Spleen (tissue), 11 donors: ENCODE results near the gene NUP107. TPM values are rescaled to one million over a fixed set of nuclear protein-coding genes. Genes with fewer than 3 reads are reported as not detected.

ENCODE experiments used
- DNase-seq: peaks from one replicate; pipeline ENCODE4 v3.0.0-alpha.2; 2020
- H3K27ac ChIP-seq, 8 donors: fragments of 200-600 bp; sonication (generic) in 7 of 8; 1 replicate in 4 of 8; 2 replicates in 4 of 8; pipeline versions ENCODE4 v1.5.0 to v1.8.0; 2016 to 2021; ENCODE audit warnings: inconsistent platforms in 4 of 8, mild to moderate bottlenecking in 4 of 8, moderate library complexity in 1 of 8
- H3K27me3 ChIP-seq, 7 donors: fragments of 200-600 bp; sonication (generic) in 6 of 7; replicated peaks in 1 of 7; 1 replicate in 4 of 7; 2 replicates in 3 of 7; pipeline versions ENCODE4 v1.5.0 to v1.8.0; 2016 to 2021; ENCODE audit warnings: inconsistent platforms in 3 of 7, mild to moderate bottlenecking in 1 of 7
- H3K36me3 ChIP-seq, 6 donors: fragments of 200-600 bp; sonication (generic) in 5 of 6; 1 replicate in 4 of 6; 2 replicates in 2 of 6; pipeline versions ENCODE4 v1.5.0 to v1.8.0; 2016 to 2021; ENCODE audit warnings: inconsistent platforms in 2 of 6
- H3K4me1 ChIP-seq, 6 donors: fragments of 200-600 bp; sonication (generic) in 5 of 6; 1 replicate in 3 of 6; 2 replicates in 3 of 6; pipeline versions ENCODE4 v1.5.0 to v1.8.0; 2016 to 2021; ENCODE audit warnings: inconsistent platforms in 3 of 6
- H3K4me3 ChIP-seq, 8 donors: fragments of 200-600 bp; sonication (generic) in 7 of 8; 1 replicate in 4 of 8; 2 replicates in 4 of 8; pipeline versions ENCODE4 v1.5.0 to v1.8.0; 2016 to 2021; ENCODE audit warnings: inconsistent platforms in 4 of 8, mild to moderate bottlenecking in 4 of 8, moderate library complexity in 2 of 8
- H3K9me3 ChIP-seq, 8 donors: fragments of 200-600 bp; sonication (generic) in 7 of 8; 1 replicate in 4 of 8; 2 replicates in 4 of 8; pipeline versions ENCODE4 v1.5.0 to v1.8.0; 2016 to 2021; ENCODE audit warnings: inconsistent platforms in 4 of 8
- POLR2A ChIP-seq, 3 donors: fragments of 450-650 bp; IDR thresholded peaks; one replicate each; pipeline ENCODE4 v1.5.1; 2017; ENCODE audit warnings: antibody characterized with exemption in 3 of 3, mild to moderate bottlenecking in 1 of 3
- POLR2AphosphoS5 ChIP-seq, 3 donors: sonication (generic); formaldehyde crosslinking; IDR thresholded peaks; one replicate each; pipeline ENCODE4 v1.5.1; 2017; ENCODE audit warnings: antibody characterized with exemption in 3 of 3
- WGBS, 5 donors: extraction: QIAGEN DNeasy Blood & Tissue Kit in 3 of 5; methylation state at CpG; one replicate each; pipeline versions ENCODE4 v1.1.5 to v1.1.7; 2013 to 2018; 5-methylcytosine and 5-hydroxymethylcytosine counted together
- intact Hi-C: fragments of 100-400 bp; cut with DNase I; formaldehyde crosslinking; loops from one replicate; pipeline ENCODE4 v1.15.0; 2023; ENCODE audit warnings: low total_unique reads
- polyA plus RNA-seq, 3 donors: library from polyadenylated mRNA; stranded (reverse); fragments of 200-250 nt; gene quantifications; one replicate each; pipeline ENCODE4 v1.2.1, GENCODE V29; 2013
- total RNA-seq, 7 donors: library from RNA; depleted of rRNA in 3 of 7; stranded (reverse); fragments of >200 nt in 3 of 7; fragmentation: NEBNext Ultra II Directional in 4 of 7; extraction: Animal tissue kit (Norgen Biotek cat#: 25700) in 4 of 7; gene quantifications; one replicate each; pipeline versions ENCODE4 v1.1.0 to v1.2.1, GENCODE V29; 2016 to 2021
- TF ChIP-seq, protein P1 (sequence below), 11 experiments: fragments of 200-600 bp in 7 of 11; fragments of 450-650 bp in 4 of 11; sonication (generic) in 4 of 11; IDR thresholded peaks in 8 of 11; conservative IDR thresholded peaks in 3 of 11; 1 replicate in 7 of 11; 2 replicates in 4 of 11; pipeline versions ENCODE4 v1.4.0 to v1.8.0; 2016 to 2021; ENCODE audit warnings: antibody characterized with exemption in 11 of 11, inconsistent platforms in 4 of 11, mild to moderate bottlenecking in 1 of 11
- donor health status: healthy with polysubstance abuse.
- donor health status: DM: no; HTN: no; CAD: no; lungs with moderate emphysema.
- donor health status: DM: no; HTN: no; CAD: no.
- donor health status: Bipolar disorder and iron deficiency.
- donor health status: healthy.
- donor health status: DM: no; HTN: no; CAD: no.
- donor health status: DM: yes; HTN: yes; CAD: no.

NUP107 gene
- total and polyA plus RNA-seq, 10 donors = 19.7 to 61.4 (median 50.5) TPM

DNA sequence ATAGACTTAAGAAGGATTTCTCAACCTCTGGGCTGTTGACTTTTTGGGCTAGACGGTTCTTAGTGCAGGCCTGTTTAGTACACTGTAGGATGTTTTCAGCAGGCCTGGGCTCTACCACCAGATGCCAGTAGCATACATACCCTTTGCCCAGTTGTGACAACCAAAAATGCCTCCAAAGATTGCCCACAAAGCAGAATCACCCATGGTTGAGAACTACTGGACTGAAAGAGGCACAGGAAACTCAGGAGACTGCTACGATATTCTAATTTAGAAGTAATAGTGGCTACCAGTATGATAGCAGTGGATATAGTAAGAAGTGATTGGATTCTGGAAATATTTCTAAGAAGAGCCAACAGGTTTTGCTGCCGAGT, 74.6 kb downstream of the NUP107 start:
- Histone ChIP-seq H3K27me3 (no peaks in the 10 kb centered on the region), H3K4me3 (no peak overlapping the region), H3K4me1 (no peaks in the 10 kb centered on the region), H3K9me3 (no peaks in the 10 kb centered on the region), H3K27ac (no peak overlapping the region), H3K36me3 (peaks cover 0 to 99% (median 21%) of the 10 kb centered on the region in 6 donors)
- intact Hi-C loops = no loop called here
- no peak for DNase-seq
- WGBS, 5 donors = 90 to 97% (median 93%) methylated on average over 3 of the region's 3 CpGs
- TF ChIP-seq POLR2AphosphoS5 (IDR thresholded peaks at IDR 0.05) = no peak
- TF ChIP-seq, protein P1, sequence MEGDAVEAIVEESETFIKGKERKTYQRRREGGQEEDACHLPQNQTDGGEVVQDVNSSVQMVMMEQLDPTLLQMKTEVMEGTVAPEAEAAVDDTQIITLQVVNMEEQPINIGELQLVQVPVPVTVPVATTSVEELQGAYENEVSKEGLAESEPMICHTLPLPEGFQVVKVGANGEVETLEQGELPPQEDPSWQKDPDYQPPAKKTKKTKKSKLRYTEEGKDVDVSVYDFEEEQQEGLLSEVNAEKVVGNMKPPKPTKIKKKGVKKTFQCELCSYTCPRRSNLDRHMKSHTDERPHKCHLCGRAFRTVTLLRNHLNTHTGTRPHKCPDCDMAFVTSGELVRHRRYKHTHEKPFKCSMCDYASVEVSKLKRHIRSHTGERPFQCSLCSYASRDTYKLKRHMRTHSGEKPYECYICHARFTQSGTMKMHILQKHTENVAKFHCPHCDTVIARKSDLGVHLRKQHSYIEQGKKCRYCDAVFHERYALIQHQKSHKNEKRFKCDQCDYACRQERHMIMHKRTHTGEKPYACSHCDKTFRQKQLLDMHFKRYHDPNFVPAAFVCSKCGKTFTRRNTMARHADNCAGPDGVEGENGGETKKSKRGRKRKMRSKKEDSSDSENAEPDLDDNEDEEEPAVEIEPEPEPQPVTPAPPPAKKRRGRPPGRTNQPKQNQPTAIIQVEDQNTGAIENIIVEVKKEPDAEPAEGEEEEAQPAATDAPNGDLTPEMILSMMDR (IDR thresholded peaks at IDR 0.05 in 8 of 11, conservative IDR thresholded peaks at IDR 0.05 in 3 of 11) = no peak
- no peak for TF ChIP-seq POLR2A (IDR thresholded peaks at IDR 0.05)

DNA sequence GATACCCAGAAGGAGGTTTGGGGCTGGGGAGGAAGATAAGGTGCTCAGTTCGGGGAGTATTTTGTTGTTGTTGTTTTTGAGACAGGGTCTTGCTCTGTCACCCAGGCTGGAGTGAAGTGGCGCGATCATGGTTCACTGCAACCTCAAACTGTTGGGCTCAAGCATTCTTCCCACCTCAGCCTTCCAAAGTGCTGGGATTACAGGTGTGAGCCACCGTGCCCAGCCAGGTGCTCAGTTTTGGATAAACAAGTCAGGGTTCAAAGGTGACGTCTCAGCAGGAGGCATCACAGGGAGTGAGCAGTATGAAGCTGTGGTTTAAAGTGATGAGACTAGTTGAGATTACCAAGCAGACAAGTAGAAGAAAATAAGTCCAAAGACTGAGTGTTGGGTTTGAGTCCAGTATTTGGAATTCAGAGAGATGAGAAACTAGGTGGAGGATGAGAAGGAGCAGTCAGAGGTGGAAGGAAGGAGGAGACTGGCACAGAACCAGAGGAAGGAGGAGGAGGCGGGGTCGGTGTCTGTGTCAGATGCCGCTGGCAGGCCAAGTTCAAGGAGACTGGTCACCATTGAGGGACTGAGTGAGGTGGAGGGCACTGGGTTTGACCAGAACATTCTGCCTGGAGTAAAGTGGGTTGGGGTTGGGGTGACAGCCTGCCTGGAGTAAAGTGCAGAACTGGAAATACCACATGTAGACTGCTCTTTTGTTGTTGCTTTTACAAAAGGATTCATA, 75.3 kb downstream of the NUP107 start:
- no peaks in the 10 kb centered on the region for H3K27me3 ChIP-seq
- intact Hi-C loops = no loop called here
- H3K4me3 ChIP-seq = no peak overlapping the region
- TF ChIP-seq, protein P1 (IDR thresholded peaks at IDR 0.05 in 8 of 11, conservative IDR thresholded peaks at IDR 0.05 in 3 of 11) = no peak
- TF ChIP-seq POLR2AphosphoS5 (IDR thresholded peaks at IDR 0.05) (no peak), POLR2A (IDR thresholded peaks at IDR 0.05) (no peak)
- H3K27ac ChIP-seq = no peak overlapping the region
- H3K9me3 ChIP-seq = no peaks in the 10 kb centered on the region
- peak; percentile 58 for DNase-seq
- no peaks in the 10 kb centered on the region for H3K4me1 ChIP-seq
- WGBS, 5 donors = 86 to 93% (median 91%) methylated on average over 8 of the region's 8 CpGs
- H3K36me3 ChIP-seq = peaks cover 0 to 99% (median 22%) of the 10 kb centered on the region in 6 donors

DNA sequence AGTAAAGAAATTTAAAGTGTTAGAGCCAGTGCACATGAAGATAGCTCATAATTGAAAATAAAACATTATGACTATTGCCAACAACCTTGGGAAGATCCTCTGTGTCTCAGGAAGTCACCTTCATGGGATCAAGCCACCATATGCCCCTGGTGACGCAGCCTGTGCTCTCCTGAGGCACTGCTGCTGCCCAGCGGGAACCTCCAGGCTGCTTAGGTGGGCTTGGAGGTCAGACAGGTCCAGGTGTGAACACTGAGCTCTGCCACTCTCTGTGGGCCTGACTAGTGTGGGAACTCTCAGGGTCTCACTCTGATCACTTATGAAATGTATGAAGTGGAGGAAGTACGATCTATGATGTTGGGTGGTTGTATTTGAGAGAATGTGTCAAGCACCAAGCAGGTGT, 75.9 kb downstream of the NUP107 start:
- no peak overlapping the region for H3K4me3 ChIP-seq
- peaks cover 0 to 99% (median 24%) of the 10 kb centered on the region in 6 donors for H3K36me3 ChIP-seq
- H3K27ac ChIP-seq = no peak overlapping the region
- peak; percentile 51 for DNase-seq
- no peaks in the 10 kb centered on the region for H3K27me3 ChIP-seq
- H3K4me1 ChIP-seq = no peaks in the 10 kb centered on the region
- TF ChIP-seq, protein P1 (IDR thresholded peaks at IDR 0.05 in 8 of 11, conservative IDR thresholded peaks at IDR 0.05 in 3 of 11) = no peak
- no peak for TF ChIP-seq POLR2A (IDR thresholded peaks at IDR 0.05)
- no peak for TF ChIP-seq POLR2AphosphoS5 (IDR thresholded peaks at IDR 0.05)
- intact Hi-C loops = no loop called here
- H3K9me3 ChIP-seq = no peaks in the 10 kb centered on the region
- 90 to 98% (median 94%) methylated on average over 2 to 3 of the region's 3 CpGs for WGBS, 5 donors

DNA sequence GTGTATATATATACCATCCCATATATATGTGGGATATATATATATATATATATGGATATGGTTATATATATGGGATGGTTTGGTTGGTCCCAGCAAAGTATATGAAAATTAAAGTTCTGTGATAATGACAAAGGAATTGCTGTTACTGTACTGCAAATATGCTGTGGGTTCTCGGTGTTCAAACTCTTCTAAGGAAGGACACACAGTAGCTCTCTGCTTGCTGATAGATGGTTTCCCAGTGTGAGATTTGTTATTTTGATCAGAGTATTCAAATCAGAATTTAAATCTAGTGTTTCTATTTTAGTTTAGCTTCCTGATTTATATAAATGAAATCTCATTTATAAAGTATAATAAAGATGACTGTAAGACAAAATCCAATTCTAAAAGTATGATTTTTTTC, 78.9 kb downstream of the NUP107 start:
- H3K36me3 ChIP-seq = peaks cover 0 to 69% (median 18%) of the 10 kb centered on the region in 6 donors
- WGBS, 5 donors = 97 to 100% (median 97%) methylated on average over 1 of the region's 1 CpG
- H3K27ac ChIP-seq = no peak overlapping the region
- intact Hi-C loops = no loop called here
- H3K4me3 ChIP-seq = no peak overlapping the region
- TF ChIP-seq POLR2AphosphoS5 (IDR thresholded peaks at IDR 0.05) (no peak), POLR2A (IDR thresholded peaks at IDR 0.05) (no peak)
- TF ChIP-seq, protein P1 (IDR thresholded peaks at IDR 0.05 in 8 of 11, conservative IDR thresholded peaks at IDR 0.05 in 3 of 11) = no peak
- H3K27me3 ChIP-seq = no peaks in the 10 kb centered on the region
- DNase-seq = no peak
- no peaks in the 10 kb centered on the region for H3K9me3 ChIP-seq
- H3K4me1 ChIP-seq = no peaks in the 10 kb centered on the region
